GM15510 (cell line): ENCODE data around the gene P4HB.

ENCODE experiments used
- POLR2A ChIP-seq: IDR thresholded peaks from 3 replicates; pipeline ENCODE4 v1.6.1; 2011; ENCODE audit warnings: borderline replicate concordance; ENCODE audit not compliant: insufficient read length; ENCODE audit errors: extremely low read depth

The P4HB gene

DNA sequence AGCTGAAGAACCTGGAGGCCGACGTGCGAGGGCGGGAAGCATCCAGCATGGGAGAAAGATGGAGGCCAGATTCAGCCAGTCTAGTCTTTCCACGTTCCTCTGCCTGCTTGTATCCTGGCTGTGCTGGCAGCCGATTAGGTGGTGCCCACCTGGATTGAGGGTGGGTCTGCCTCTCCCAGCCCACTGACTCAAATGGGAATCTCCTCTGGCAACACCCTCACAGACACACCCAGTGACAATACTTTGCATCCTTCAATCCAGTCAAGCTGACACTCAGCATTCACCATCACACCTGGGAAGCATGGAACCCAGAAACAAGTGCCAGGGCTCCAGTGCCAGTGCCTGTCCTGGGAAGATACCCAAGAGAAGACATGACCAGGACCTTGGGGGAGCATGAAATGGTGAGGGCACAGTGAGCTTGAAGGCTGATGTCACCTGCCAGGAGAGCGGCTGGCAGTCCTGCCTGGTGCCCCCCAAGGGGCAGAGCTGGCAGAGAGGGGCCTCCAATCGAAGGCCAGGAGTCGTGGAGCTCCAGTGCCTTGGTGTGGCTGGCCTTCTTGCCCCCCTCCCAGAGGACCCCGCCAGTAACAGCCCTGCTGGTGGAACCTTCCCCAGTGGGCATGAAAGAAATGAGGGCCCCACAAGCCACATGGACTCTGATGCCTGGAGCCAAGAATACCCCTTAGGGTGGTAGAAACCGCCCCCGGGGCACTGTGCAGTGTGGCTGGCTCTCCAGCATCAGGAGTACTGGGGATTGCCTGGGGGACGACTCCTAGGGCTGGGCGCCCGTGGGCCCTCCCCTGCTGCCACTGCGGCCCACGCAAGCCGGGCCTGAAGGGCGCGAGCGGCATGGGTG lies 41.1 kb upstream of the P4HB start:
- no peak for TF ChIP-seq POLR2A

DNA sequence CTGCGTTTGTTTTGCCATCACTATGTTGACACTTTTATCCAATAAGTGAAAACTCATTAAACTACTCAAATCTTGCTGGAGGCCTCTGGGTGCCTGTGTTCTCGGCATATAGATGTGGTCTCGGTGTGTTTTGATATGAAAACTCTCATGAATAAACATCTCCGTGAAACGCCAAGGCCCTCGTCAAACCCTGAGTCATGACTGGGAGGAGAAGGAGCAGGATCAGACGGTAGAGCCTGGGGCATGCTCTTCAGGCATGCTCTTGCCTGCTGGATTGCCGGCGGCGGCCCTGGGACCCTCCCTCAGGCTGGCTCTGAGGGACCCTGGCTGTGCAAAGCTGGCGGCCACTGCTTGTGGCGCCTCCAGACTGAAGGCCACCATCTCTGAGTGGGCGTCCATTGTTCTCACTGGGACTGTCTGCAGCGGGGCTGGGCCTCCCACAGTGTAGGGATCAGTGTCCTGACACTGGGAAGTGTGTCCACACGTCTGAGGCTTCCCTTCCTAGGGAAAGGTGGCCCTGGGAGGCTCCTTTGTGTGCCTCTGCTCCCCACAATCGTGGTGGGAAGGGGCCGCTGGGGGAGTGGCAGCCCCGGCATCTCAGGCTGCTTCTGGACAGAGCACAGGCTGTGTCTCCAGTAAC lies 40.0 kb upstream of the P4HB start:
- no peak for TF ChIP-seq POLR2A

DNA sequence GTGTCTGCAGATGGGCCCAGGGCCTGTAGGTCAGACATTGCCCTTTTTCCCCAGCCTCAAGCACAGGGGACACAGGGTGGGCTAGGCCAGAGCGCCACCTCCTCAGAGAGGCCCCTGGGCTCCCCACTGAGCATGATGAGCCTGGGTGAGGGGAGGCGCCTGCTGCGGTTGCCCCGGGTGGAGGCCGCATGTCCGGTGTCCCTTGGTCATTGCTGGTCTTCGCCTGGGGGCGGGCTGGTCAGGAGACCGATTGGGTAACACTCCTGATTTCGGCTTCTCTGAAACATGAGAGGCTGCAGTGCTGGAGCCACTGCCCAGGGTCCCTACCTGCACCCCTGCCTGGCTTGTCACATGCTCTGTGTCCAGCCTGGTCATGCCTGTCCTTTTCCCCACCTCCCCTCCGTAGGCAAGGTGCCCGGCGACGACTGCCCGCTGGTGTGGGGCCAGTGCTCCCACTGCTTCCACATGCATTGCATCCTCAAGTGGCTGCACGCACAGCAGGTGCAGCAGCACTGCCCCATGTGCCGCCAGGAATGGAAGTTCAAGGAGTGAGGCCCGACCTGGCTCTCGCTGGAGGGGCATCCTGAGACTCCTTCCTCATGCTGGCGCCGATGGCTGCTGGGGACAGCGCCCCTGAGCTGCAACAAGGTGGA lies 39.3 kb upstream of the P4HB start:
- TF ChIP-seq POLR2A: no peak

DNA sequence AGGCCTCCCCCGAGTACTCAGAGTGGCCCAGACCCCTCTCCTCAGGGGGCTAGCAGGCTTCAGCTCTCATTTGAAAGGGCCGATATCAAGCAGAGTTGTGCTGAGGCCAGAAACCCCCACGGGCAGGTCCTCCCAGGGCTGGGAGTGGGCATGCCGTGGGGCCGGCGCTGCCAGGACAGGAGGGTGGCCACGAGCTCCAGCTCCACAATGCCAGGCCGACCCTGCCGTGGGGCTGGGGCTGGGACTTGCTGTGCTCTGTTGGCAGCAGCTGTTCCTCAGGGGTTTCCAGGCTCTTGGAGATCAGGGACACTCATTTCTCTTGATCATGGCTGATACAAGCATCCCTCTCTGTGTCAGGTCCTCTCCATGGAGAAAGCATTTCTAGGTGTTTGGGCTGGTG lies 38.5 kb upstream of the P4HB start:
- no peak for TF ChIP-seq POLR2A

DNA sequence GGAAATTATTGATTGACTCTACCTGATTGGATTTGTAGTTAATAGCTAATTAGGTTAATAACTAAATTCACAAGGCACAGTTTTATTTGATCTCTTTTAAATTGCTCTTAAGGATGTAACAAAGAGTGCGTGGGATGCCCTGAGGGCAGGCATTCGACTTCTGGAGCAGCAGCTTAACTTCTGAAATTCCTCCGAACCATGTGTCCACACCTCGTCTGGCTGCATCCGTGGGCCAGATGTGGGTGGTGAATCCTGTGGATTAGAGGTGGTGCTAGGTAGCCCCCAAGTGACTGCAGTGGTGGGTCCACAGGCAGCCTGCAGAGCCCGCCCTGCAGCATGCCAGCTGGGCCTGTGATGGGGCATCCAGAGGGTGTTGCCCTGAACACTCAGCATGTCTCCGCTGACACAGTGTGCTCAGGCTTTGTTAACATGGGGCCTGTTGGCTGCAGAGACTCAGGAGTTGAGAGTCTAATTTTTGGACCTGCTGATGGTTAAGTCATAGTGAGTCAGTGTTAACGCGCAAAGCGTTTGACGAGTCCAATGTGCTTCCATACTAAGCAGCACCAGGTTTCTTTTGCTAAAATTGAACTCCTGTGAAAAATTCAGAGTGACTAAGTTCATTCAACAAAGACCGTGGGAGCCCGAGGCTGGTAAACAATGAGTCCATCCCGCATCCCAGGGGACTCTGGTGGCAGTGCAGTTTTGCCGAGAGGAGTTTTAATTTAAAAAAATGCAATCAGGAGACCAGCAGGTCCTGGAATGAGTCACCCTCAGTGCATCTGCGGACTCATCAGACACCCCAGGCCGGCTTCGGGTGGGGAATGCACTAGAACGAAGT lies 37.9 kb upstream of the P4HB start:
- no peak for TF ChIP-seq POLR2A

- no peak for TF ChIP-seq POLR2A
Measured at GRCh38 chr17:81895400-81895799, 35.1 kb upstream of the P4HB start.

DNA sequence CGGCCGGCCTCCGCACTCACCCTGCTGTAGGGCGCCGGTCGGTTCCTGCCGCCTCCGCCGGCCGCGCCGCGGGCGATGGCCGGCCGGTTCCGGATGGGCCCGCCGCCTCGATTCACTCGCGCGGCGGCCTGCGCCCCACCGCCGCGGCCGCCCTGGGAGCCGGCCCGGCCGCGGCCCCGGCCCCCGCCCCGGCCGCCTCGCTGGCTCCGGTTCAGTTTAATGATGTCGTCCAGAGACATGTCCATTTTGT lies 30.9 kb upstream of the P4HB start:
- TF ChIP-seq POLR2A: no peak

DNA sequence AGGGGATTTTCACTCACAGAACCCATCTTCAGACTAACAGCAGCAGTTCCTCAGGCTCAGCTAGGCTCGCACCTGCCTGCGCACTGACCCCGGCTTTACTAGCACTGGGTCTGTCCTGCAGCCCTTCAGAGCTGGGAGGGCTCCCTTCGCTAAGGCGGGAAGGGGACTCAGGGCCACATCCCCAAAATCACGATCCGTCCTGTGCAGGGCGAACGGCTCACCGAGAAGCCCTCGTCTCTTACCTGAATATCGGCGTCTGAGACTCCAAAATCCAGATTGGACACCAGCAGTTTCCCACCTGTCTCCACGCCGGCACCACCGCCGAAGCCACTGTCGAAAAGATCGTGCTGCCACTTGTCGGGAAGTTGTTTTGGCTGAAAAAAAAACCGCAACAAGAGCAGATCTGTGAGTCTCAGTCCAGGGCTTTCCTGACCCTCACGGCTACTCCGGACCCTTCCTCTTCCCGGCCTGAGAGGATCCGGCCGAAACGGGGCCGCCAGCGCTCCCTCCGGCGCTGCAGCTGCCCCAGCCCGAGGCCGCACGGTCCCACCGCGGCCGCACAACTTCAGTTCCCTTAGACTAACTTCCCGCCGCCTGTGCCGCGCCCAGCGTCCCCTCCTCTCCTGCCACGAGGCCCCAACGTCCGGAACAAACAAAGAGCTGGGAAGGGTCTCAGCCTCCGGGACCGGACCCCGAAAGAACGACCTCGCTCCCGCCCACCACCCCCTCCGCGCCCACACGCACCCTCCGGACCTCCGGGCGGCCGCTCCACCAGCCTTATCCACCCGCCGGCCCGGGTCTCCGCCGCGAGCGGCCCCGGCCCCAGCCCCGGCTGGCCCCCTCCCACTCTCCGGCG lies 30.3 kb upstream of the P4HB start:
- TF ChIP-seq POLR2A: no peak

DNA sequence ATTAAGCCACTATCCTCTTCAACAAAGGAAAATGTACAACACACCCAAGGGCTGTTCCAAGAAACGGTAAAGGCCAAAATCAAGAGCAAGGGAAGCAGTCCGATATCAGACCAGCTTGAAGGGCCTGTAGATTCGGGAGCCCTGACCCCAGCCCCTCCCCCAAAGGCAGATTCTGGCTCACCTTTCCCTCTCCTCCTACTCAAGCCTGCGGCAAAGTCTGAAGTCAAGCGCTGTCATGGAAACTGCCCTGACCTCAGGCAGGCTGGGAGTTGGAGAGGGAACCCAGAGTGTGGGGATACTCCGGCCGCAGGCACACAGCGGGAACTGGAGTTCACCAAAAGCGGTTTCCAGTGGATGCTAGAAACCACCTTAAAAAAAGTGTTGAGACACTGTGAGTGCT lies 29.3 kb upstream of the P4HB start:
- no peak for TF ChIP-seq POLR2A

DNA sequence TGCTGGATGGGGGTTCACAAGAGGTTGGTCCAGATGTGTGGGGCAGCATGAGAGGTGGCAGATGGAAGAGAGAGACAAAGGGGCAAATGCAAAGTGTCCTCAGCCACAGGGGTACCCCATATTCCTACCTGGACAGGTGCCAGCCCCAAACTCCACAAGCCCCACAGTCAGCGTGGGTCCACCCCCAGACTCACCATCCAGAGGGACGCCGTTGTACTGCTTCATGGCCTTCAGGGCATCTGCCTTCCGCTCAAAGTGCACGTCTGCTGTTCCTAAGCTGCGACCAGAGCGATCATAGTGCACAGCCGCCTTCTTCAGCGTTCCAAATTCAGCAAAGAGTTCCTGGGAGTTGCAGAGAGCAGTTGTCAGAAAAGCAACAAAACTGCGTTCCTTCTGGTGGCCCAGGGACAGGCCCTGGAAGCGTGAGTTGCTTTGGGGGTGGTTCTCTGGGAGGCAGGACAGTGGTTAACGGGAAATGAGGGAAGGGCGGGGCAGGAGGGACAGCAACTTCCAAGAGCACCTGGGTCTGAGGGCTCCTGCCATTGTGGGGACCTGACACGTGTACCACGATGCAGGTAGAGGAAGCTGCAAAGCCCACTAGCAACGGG lies 28.8 kb upstream of the P4HB start:
- TF ChIP-seq POLR2A: no peak

DNA sequence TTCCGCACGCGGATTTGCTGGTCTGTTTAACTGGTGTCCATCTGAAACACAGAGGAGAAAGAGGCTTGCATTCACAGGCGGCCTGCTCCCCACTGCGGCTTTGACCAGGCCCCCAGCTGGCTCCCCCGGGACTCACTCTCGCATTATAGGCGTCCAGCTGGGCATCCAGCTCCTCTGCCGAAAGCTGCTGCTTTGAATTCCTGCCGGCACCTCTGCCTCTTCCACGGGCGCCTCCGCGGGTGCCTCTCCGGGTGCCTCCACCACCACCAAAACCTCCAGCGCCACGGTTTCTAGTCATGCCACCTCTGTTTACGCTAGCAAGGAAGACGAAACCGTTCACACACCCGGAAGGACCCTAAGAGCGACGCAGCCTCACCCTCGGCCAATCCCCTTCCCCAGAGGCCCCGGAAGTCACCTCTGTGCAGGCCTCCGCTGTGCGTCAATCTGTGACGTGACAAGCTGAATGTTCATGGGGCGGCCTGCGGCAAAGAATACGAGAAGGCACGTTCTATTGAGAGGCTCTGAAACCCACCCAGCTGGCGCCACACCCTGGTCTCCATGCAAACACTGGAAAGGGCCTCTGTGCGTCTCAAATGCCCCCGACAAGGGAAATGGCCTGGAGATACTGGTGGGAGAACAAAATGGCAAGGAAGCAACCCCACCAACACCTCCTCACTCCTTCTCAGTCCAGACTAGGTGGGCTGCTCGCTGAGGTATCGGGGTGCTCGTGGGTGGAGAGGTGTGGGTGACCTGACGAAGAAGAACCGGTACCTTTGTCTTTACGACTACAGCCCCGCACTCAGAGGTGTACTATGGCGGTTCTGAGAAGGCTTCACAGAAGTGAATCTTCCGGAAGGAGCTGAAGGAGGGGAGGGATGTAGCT lies 28.0 kb upstream of the P4HB start:
- TF ChIP-seq POLR2A: no peak

GRCh38 chr17:81885869-81886548 lies 25.7 kb upstream of the P4HB start:
- no peak for TF ChIP-seq POLR2A

- no peak for TF ChIP-seq POLR2A
Measured at GRCh38 chr17:81885454-81885853, 25.1 kb upstream of the P4HB start.

DNA sequence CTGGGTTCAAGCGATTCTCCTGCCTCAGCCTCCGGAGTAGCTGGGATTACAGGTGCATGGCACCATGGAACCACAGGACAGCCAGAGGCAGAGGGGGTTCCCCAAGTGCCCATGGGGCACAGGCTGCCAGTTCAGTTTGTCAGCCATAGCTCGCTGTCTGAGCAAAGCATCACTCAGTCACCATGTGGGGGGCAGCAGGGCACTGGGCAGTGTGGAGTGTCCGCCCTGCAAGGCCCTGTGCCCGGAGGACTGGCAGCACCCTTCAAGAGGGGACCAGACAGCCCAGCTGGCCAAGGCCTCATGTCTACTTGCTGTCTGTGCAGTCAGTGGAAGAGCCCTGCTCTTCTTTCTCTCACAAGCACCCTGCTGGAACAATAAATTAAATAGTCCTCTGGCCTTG lies 24.6 kb upstream of the P4HB start:
- no peak for TF ChIP-seq POLR2A
